KOPT-K1 (cell line): Measurements from ENCODE around the gene RAB11FIP4.
"Not testable (repeated sequence)": the region's sequence is repeated elsewhere in the genome, so short reads cannot be mapped to it uniquely, and the experiment has no call there.

Experiments
- H3K27ac ChIP-seq: fragments of 200-600 bp; sonication (generic); 2 replicates; pipeline ENCODE4 v1.5.1; 2016; ENCODE audit warnings: antibody characterized with exemption, mild to moderate bottlenecking, low read depth, low read length; ENCODE audit not compliant: poor library complexity, severe bottlenecking
- H3K36me3 ChIP-seq: fragments of 200-600 bp; sonication (generic); 2 replicates; pipeline ENCODE4 v1.5.1; 2017; ENCODE audit warnings: antibody characterized with exemption, mild to moderate bottlenecking, low read length, moderate library complexity; ENCODE audit not compliant: insufficient read depth
- H3K9me3 ChIP-seq: fragments of 200-600 bp; sonication (generic); 2 replicates; pipeline ENCODE4 v1.5.1; 2017; ENCODE audit warnings: antibody characterized with exemption, low read length, mild to moderate bottlenecking; ENCODE audit not compliant: insufficient read depth, poor library complexity, severe bottlenecking

Gene RAB11FIP4

GRCh38 chr17:31431852-31432658 is 40.6 kb downstream of the RAB11FIP4 start:
- Histone ChIP-seq H3K36me3 (no peaks in the 10 kb centered on the region), H3K9me3 (no peaks in the 10 kb centered on the region), H3K27ac (no peak overlapping the region)

GRCh38 chr17:31433091-31433790 is 41.8 kb downstream of the RAB11FIP4 start:
- Histone ChIP-seq H3K27ac (peak overlapping the region; percentile 51), H3K36me3 (no peaks in the 10 kb centered on the region), H3K9me3 (no peaks in the 10 kb centered on the region)

GRCh38 chr17:31433811-31434726 is 42.6 kb downstream of the RAB11FIP4 start:
- Histone ChIP-seq H3K27ac (peak overlapping the region; percentile 51), H3K36me3 (no peaks in the 10 kb centered on the region), H3K9me3 (no peaks in the 10 kb centered on the region)

- Histone ChIP-seq H3K27ac (no peak overlapping the region), H3K36me3 (no peaks in the 10 kb centered on the region), H3K9me3 (no peaks in the 10 kb centered on the region)
Observed at GRCh38 chr17:31434727-31435050, 43.2 kb downstream of the RAB11FIP4 start.

- no peaks in the 10 kb centered on the region for H3K9me3 ChIP-seq
- no peaks in the 10 kb centered on the region for H3K36me3 ChIP-seq
- no peak overlapping the region for H3K27ac ChIP-seq
Observed at GRCh38 chr17:31435581-31435980, 44.1 kb downstream of the RAB11FIP4 start.

- Histone ChIP-seq H3K27ac (no peak overlapping the region), H3K36me3 (no peaks in the 10 kb centered on the region), H3K9me3 (no peaks in the 10 kb centered on the region)
Observed at GRCh38 chr17:31437720-31438400, 46.4 kb downstream of the RAB11FIP4 start.

- H3K36me3 ChIP-seq = no peaks in the 10 kb centered on the region
- H3K9me3 ChIP-seq = no peaks in the 10 kb centered on the region
- H3K27ac ChIP-seq = no peak overlapping the region
Observed at GRCh38 chr17:31439716-31440115, 48.2 kb downstream of the RAB11FIP4 start.

GRCh38 chr17:31442276-31442675 is 50.8 kb downstream of the RAB11FIP4 start:
- Histone ChIP-seq H3K27ac (no peak overlapping the region), H3K9me3 (no peaks in the 10 kb centered on the region), H3K36me3 (no peaks in the 10 kb centered on the region)

- not testable (repeated sequence) for H3K36me3 ChIP-seq, H3K27ac ChIP-seq, H3K9me3 ChIP-seq
Observed at GRCh38 chr17:31442856-31443255, 51.4 kb downstream of the RAB11FIP4 start.

- Histone ChIP-seq H3K27ac (no peak overlapping the region), H3K9me3 (no peaks in the 10 kb centered on the region), H3K36me3 (no peaks in the 10 kb centered on the region)
Observed at GRCh38 chr17:31443386-31443785, 51.9 kb downstream of the RAB11FIP4 start.

- H3K9me3 ChIP-seq = no peaks in the 10 kb centered on the region
- H3K36me3 ChIP-seq = no peaks in the 10 kb centered on the region
- H3K27ac ChIP-seq = no peak overlapping the region
Observed at GRCh38 chr17:31444026-31444425, 52.6 kb downstream of the RAB11FIP4 start.

GRCh38 chr17:31446195-31446967 is 54.9 kb downstream of the RAB11FIP4 start:
- H3K27ac ChIP-seq = no peak overlapping the region
- no peaks in the 10 kb centered on the region for H3K9me3 ChIP-seq
- H3K36me3 ChIP-seq = no peaks in the 10 kb centered on the region

GRCh38 chr17:31448467-31449077 is 57.1 kb downstream of the RAB11FIP4 start:
- no peaks in the 10 kb centered on the region for H3K36me3 ChIP-seq
- no peak overlapping the region for H3K27ac ChIP-seq
- no peaks in the 10 kb centered on the region for H3K9me3 ChIP-seq

- no peaks in the 10 kb centered on the region for H3K36me3 ChIP-seq
- H3K27ac ChIP-seq = no peak overlapping the region
- no peaks in the 10 kb centered on the region for H3K9me3 ChIP-seq
Observed at GRCh38 chr17:31449111-31449510, 57.6 kb downstream of the RAB11FIP4 start.
